ENCODE results near the gene KRTAP6-1.

KRTAP6-1 gene

GRCh38 chr21:30590297-30590696 is 23.4 kb downstream of the KRTAP6-1 start, which contains the start of gene KRTAP22-2:
KRTAP22-2 (minus strand) TSS chr21:30590397.
- TF ChIP-seq, protein P1, sequence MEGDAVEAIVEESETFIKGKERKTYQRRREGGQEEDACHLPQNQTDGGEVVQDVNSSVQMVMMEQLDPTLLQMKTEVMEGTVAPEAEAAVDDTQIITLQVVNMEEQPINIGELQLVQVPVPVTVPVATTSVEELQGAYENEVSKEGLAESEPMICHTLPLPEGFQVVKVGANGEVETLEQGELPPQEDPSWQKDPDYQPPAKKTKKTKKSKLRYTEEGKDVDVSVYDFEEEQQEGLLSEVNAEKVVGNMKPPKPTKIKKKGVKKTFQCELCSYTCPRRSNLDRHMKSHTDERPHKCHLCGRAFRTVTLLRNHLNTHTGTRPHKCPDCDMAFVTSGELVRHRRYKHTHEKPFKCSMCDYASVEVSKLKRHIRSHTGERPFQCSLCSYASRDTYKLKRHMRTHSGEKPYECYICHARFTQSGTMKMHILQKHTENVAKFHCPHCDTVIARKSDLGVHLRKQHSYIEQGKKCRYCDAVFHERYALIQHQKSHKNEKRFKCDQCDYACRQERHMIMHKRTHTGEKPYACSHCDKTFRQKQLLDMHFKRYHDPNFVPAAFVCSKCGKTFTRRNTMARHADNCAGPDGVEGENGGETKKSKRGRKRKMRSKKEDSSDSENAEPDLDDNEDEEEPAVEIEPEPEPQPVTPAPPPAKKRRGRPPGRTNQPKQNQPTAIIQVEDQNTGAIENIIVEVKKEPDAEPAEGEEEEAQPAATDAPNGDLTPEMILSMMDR (IDR thresholded peaks at IDR 0.05; ENCODE audit: low read depth, low read length, poor library complexity, severe bottlenecking): no peak
- TF ChIP-seq EZH2phosphoT487 (IDR thresholded peaks at IDR 0.05; ENCODE audit: borderline replicate concordance, low read length): no peak
- no peaks in the 10 kb centered on the region for H4K20me1 ChIP-seq (ENCODE audit: control insufficient read depth, insufficient read depth, low read depth, low read length)
- H3K9me3 ChIP-seq (ENCODE audit: control insufficient read depth, insufficient read depth, low read length): no peaks in the 10 kb centered on the region
- no peaks in the 10 kb centered on the region for H3K79me2 ChIP-seq (ENCODE audit: control insufficient read depth, low read length)
- H3K9me2 ChIP-seq (replicated peaks; ENCODE audit: control insufficient read depth, low read length): no peaks in the 10 kb centered on the region
- H3K27me3 ChIP-seq (ENCODE audit: control insufficient read depth, low read length): no peaks in the 10 kb centered on the region
- H3K4me1 ChIP-seq (ENCODE audit: control insufficient read depth, low read length): no peaks in the 10 kb centered on the region
- no peaks in the 10 kb centered on the region for H3K36me3 ChIP-seq (ENCODE audit: control insufficient read depth, low read length)
- H3K4me2 ChIP-seq (ENCODE audit: low read length): no peak within 1 kb of the TSS
- no peak within 1 kb of the TSS for H3K27ac ChIP-seq (ENCODE audit: low read depth, low read length)
- no peak within 1 kb of the TSS for H3K4me3 ChIP-seq (ENCODE audit: low read length)
- H3F3A ChIP-seq (ENCODE audit: control insufficient read depth, insufficient read depth): no peaks in the 10 kb centered on the region

DNA sequence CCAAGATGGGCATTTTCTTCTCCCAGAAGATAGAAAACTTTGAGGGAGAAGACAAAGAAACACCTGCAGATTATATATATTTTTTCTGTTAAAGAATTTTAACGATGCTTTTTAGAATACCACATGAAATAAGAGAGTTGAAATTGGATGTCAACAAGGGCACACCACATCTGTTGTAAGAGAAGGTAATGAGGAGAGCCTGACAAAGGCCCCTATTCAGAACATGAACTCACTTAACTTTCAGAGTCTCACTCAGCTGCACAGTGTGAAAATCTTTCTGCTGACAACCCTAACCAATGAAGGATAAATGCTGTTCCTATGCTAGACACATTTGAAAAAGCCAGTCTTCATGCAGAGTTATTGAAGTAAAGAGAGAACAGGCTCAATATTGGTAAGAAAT is 30.9 kb downstream of the KRTAP6-1 start:
- Histone ChIP-seq H3K27me3 (ENCODE audit: control insufficient read depth, low read length) (no peaks in the 10 kb centered on the region), H3K9me2 (replicated peaks; ENCODE audit: control insufficient read depth, low read length) (no peaks in the 10 kb centered on the region)

GRCh38 chr21:30580132-30580531 is 33.6 kb downstream of the KRTAP6-1 start:
- TF ChIP-seq, protein P1 (IDR thresholded peaks at IDR 0.05; ENCODE audit: low read depth, low read length, poor library complexity, severe bottlenecking): no peak
- TF ChIP-seq EZH2phosphoT487 (IDR thresholded peaks at IDR 0.05; ENCODE audit: borderline replicate concordance, low read length): no peak

More for the DNA sequence above, 30.9 kb downstream of the KRTAP6-1 start:
- Histone ChIP-seq H3K27ac (ENCODE audit: low read depth, low read length) (no peak overlapping the region), H3K4me2 (ENCODE audit: low read length) (no peak overlapping the region), H3K4me1 (ENCODE audit: control insufficient read depth, low read length) (no peaks in the 10 kb centered on the region), H3K9me3 (ENCODE audit: control insufficient read depth, insufficient read depth, low read length) (no peaks in the 10 kb centered on the region), H3K36me3 (ENCODE audit: control insufficient read depth, low read length) (no peaks in the 10 kb centered on the region), H3K79me2 (ENCODE audit: control insufficient read depth, low read length) (no peaks in the 10 kb centered on the region), H3K4me3 (ENCODE audit: low read length) (no peak overlapping the region), H4K20me1 (ENCODE audit: control insufficient read depth, insufficient read depth, low read depth, low read length) (no peaks in the 10 kb centered on the region), H3F3A (ENCODE audit: control insufficient read depth, insufficient read depth) (no peaks in the 10 kb centered on the region)
- TF ChIP-seq, protein P1 (IDR thresholded peaks at IDR 0.05; ENCODE audit: low read depth, low read length, poor library complexity, severe bottlenecking): no peak
- TF ChIP-seq EZH2phosphoT487 (IDR thresholded peaks at IDR 0.05; ENCODE audit: borderline replicate concordance, low read length): no peak

More at GRCh38 chr21:30580132-30580531, 33.6 kb downstream of the KRTAP6-1 start:
- Histone ChIP-seq H4K20me1 (ENCODE audit: control insufficient read depth, insufficient read depth, low read depth, low read length) (no peaks in the 10 kb centered on the region), H3K4me3 (ENCODE audit: low read length) (no peak overlapping the region), H3K4me1 (ENCODE audit: control insufficient read depth, low read length) (no peaks in the 10 kb centered on the region), H3K27ac (ENCODE audit: low read depth, low read length) (no peak overlapping the region), H3K27me3 (ENCODE audit: control insufficient read depth, low read length) (no peaks in the 10 kb centered on the region), H3K9me2 (replicated peaks; ENCODE audit: control insufficient read depth, low read length) (no peaks in the 10 kb centered on the region), H3K9me3 (ENCODE audit: control insufficient read depth, insufficient read depth, low read length) (no peaks in the 10 kb centered on the region), H3K36me3 (ENCODE audit: control insufficient read depth, low read length) (no peaks in the 10 kb centered on the region), H3F3A (ENCODE audit: control insufficient read depth, insufficient read depth) (no peaks in the 10 kb centered on the region), H3K79me2 (ENCODE audit: control insufficient read depth, low read length) (no peaks in the 10 kb centered on the region), H3K4me2 (ENCODE audit: low read length) (no peak overlapping the region)

Data from DOHH2 (cell line).